ENCODE data around the gene TOM1L2. TPM values are rescaled to one million over a fixed set of nuclear protein-coding genes. Genes with fewer than 3 reads are reported as not detected.
A peak's percentile ranks its signal among the peaks of the same experiment; 100 is the strongest.

The TOM1L2 gene
- total RNA-seq, 1 donor from 2014 or later = 261 TPM

- DNase-seq (ENCODE audit: low spot score) = no peak
- intact Hi-C loops (cut with DNase I) = no loop called here
These were observed 102.0 kb downstream of the TOM1L2 start for GRCh38 chr17:17870247-17870646.

GRCh38 chr17:17868641-17869522, 103.3 kb downstream of the TOM1L2 start:
- intact Hi-C loops (cut with DNase I) = no loop called here
- DNase-seq (ENCODE audit: low spot score) = no peak

DNA sequence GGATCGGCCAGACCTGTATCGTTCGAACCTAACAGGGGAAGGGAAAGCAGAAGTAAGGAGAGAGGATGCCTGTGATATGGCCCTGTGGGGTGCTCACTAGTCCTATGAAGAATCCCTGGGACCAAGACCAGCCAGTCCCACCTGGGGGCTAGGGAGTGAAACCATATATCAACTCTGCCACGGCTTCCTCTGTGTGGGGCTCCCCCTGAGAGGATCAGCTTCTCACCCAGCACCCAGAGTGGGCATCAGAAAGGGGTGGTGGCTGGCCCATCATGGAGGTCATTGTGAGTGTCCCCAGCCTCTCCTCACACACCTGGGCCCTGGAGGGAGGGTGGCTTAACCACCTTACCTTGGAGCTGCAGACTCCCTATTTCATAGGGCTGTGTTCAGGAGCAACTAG, 105.3 kb downstream of the TOM1L2 start:
- DNase-seq (ENCODE audit: low spot score) = no peak
- intact Hi-C loops (cut with DNase I) = no loop called here

- intact Hi-C loops (cut with DNase I) = no loop called here
- no peak for DNase-seq (ENCODE audit: low spot score)
These were observed 105.8 kb downstream of the TOM1L2 start for GRCh38 chr17:17866425-17866824.

- no peak for DNase-seq (ENCODE audit: low spot score)
- intact Hi-C loops (cut with DNase I) = no loop called here
These were observed 107.2 kb downstream of the TOM1L2 start for GRCh38 chr17:17865035-17865434.

- intact Hi-C loops (cut with DNase I) = loop anchor here (1.0 to 2.0 kb wide), 2 partner anchors 48 to 179 kb away; partner anchors contain the start of gene RAI1
- DNase-seq (ENCODE audit: low spot score) = no peak
These were observed 111.5 kb downstream of the TOM1L2 start for GRCh38 chr17:17860766-17861107.

GRCh38 chr17:17859909-17860765, 112.1 kb downstream of the TOM1L2 start:
- intact Hi-C loops (cut with DNase I) = loop anchor here (1.0 to 2.0 kb wide), 2 partner anchors 47 to 179 kb away; partner anchors contain the start of gene RAI1
- peak; percentile 90 for DNase-seq (ENCODE audit: low spot score)

DNA sequence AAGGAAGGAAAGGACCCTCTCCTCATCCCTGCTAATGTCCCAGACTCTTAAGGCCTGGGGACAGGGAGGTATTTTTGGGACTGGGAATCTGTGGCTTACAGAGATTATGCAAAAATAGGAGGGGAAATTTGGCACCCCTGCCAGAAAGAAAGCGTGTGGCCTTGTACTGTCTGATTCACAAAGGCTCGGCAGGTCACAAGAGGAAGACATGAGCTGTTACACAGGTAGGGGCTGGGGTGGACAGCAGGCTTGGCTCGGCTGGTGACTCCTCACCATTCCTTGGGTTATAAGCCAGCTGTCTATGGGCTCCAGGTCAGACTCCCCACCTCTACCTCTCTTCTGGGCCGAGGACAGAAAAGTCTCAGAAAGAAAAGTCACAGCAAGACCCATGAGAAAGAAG, 114.7 kb downstream of the TOM1L2 start:
- intact Hi-C loops (cut with DNase I) = no loop called here
- no peak for DNase-seq (ENCODE audit: low spot score)

GRCh38 chr17:17856386-17856785, 115.8 kb downstream of the TOM1L2 start:
- intact Hi-C loops (cut with DNase I) = no loop called here

DNA sequence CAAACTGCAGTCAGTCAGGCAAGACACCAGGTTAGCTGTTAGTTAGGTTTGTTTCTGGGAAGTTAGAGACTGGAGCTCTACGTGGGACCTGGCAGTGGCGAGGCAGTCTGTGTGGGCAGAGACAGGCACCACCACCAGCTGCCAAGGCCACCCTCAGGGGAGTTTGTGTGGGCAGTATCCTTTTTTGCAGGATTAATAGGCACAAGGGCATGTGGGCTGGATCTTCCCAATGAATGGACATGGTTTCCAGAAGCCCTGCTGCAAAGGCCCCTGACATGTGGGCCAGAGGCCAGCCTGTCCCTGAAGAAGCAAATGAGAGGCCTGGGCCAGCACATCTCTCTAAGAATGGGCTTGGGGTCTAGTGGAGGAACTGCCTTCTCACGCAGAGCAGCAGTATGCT, 116.2 kb downstream of the TOM1L2 start:
- intact Hi-C loops (cut with DNase I) = no loop called here
- DNase-seq (ENCODE audit: low spot score) = no peak

More at GRCh38 chr17:17856386-17856785, 115.8 kb downstream of the TOM1L2 start:
- no peak for DNase-seq (ENCODE audit: low spot score)

DNA sequence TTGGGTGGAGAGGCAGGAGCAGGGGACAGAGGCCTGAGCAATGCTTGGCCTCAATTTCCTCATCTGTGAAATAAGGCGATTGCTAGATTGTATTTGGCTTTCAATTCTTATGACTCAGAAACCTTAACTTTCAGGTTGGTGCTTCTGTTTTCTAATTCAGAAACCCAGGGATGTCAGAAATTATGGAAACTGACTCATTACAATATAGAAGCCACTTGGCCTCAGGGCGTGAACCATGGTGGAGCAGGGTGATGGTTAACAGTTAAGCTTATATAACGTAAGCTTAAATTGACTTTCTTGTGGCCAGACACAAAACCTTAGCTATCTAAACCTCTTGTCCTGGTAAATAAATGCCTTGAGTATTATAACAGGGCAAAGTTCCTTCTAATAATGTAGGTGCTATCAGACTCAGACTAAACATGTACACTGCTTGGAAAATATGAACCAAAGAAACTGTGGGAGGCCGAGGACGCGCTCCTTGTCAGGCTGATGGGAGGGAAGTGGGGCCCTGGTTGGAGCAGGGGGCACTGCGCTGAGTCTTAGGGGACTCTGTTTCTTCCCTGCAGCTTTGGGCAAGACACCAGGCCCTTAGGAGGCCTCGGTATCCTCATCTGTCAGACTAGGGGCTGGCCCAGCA, 118.3 kb downstream of the TOM1L2 start:
- intact Hi-C loops (cut with DNase I) = no loop called here
- DNase-seq (ENCODE audit: low spot score) = no peak

DNA sequence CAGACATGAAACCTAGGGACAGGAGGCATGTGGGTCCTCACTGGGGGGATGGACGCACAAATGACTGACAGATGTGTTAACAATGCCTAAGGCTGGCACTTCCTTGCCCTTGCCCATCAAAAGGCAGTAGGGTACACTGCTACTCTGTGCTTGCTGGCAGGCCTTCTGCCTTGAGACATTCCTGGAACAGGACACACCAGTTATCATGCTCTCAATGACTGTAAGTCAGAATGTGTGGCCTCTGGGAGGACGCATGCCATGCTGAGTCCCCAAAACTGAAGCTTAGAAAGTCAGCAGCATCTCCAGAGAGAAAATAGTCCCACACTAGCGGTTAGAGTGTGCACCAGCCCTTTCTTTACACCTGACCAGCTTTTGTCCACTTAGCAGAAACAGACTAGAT, 119.3 kb downstream of the TOM1L2 start:
- no peak for DNase-seq (ENCODE audit: low spot score)
- intact Hi-C loops (cut with DNase I) = no loop called here

DNA sequence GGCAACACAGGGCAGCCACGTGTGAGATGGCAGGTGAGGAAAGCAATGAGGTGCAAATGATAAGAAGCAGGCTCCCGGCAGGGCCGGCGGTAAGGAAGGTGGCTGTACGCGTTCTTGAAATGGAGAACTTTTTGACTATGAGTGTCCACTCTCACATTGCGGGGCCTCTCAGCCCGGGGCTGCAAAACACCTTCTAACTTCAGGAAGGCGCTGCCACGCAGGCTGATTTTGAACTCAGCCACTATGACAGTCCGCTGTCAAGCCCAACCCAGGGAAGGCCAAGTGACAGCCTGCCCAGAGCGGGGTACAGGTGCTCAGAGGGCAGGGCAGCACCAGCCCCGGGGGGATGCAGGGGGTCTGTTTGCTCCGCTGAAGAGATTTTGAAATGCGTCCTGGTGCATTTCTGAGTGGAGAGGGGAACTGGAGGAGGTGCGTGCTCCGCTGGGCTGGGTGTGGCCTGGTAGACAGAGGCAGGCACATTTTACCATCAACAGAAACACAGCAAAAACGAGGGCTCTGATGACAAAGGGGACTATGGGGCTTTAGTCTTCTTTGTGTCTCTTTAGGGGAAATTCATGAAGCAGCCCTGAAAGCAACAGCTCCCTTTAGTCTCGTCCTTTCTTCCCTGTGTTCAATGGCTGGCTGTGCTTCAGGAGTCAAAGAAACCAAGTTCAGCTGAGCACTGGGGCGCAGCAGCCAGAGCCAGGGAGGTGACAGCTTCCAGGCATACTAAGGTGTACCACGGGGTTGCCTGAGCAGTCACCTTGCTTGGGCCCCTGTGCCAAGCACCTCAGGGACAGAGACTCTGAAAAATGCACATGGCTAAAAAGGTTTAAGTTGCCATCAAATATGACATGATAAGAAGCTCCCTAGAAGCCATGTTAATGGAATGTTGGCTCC, 120.8 kb downstream of the TOM1L2 start:
- intact Hi-C loops (cut with DNase I) = no loop called here
- DNase-seq (ENCODE audit: low spot score) = no peak

DNA sequence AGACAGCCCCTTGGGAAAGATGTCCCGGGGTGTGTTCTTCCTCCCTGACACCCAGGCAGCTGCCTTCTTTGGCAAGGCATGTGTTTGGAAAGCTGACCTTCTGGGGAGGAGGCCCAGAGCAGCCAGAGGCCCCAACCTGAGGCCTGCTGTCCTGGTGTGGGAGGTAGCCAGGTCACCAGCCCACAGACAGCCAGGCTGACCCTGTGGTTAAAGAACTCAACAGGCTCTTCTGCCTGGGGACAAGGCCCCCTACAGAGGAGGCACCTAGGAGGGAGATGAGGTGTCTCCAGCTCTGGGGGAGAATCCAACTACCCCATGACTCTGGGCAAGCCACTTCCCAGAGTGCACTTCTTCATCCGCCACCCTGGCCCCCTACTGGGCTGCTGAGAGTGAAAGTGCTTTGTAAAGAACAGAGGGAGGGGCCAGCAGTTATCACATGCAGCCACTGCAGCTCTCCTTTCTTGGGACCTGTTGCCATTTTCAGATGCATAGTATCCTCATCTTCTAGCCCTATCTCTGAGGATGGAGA, 122.3 kb downstream of the TOM1L2 start:
- no peak for DNase-seq (ENCODE audit: low spot score)
- intact Hi-C loops (cut with DNase I) = loop anchor here (1.0 kb wide), 1 partner anchor 9 kb away; no protein-coding TSS in a partner anchor

GRCh38 chr17:17849147-17849820, 122.9 kb downstream of the TOM1L2 start:
- peak; percentile 84 for DNase-seq (ENCODE audit: low spot score)
- intact Hi-C loops (cut with DNase I) = loop anchor here (1.0 kb wide), 1 partner anchor 8 kb away; no protein-coding TSS in a partner anchor

DNA sequence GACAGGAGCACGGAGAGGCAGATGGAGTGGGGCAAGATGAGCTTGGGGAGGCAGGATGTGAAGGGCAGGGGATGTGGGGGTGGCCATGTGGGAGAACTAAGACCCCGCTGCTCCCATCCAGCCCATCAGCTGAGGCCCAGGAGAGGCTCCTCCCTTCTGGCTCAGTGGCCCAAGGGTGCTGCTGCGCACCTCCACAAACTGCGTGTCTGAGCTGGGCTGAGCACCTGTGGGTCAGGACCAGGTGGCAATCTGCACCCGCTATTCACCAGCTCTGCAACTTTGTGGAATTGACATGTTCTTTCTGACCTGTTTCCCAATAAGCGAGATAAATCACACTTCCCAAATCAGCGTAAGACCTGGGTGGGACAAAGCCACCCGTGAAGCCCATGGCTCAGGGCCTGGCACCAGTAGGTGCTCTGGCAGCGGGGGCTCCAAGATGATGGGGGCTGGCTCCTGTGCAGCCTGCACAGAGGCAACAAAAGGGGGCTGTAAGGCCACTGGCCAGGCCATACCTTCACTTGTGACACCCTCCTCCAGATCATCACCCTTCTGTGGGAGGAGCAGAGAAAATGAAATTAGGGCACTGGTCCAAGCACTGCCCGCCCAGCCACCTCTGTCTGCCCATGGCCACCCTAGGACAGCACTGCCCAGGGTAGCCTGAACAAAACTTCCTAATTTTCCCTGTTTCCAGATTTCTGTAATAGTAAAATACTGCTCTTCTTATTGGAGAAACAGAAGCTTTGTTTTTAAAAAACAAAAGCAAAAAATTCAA, 123.7 kb downstream of the TOM1L2 start:
- DNase-seq (ENCODE audit: low spot score) = no peak
- intact Hi-C loops (cut with DNase I) = loop anchor here (1.0 kb wide), 1 partner anchor 7 kb away; no protein-coding TSS in a partner anchor

DNA sequence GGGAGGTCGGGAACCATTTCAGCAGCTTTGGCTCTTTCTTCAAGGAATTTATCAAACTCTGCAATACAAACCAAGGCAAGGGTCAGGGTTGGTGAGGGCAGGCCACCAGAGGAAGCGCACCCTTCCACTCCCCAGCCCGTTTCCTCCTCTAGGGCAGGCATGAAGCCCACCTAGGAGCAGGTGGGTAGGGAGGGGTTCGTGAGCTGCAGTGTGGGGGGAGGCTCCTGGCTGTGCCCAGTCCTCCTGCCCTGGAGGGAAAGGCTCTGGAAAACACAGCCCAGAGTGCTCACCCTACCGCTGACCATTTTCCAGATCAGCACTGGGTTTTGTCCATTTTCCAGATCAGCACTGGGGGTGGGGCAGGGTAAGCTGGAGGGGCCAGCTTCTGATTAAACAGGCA, 124.5 kb downstream of the TOM1L2 start:
- DNase-seq (ENCODE audit: low spot score) = no peak
- intact Hi-C loops (cut with DNase I) = no loop called here
